K562 (cell line): ENCODE results near the gene FAM50A. TPM values are rescaled to one million over a fixed set of nuclear protein-coding genes. Genes with fewer than 3 reads are reported as not detected.

Experiments
- ATAC-seq: fragments of 200-7000 bp; cut with Tn5 transposase; 3 replicates; pipeline ENCODE4 v1.9.1; 2020; ENCODE audit warnings: moderate library complexity
- BruUV-seq: library from RNA; stranded (reverse); fragments of 400-500 nt; replicated peaks from 2 replicates; lab custom pipeline; 2021; lab: Mats Ljungman, UMichigan
- CTCF ChIA-PET: fragments of 300-600 bp; formaldehyde crosslinking; extraction: SDS; loops from one replicate; lab custom pipeline; 2021; ENCODE audit warnings: low intra/inter-chr PET ratio; lab: Yijun Ruan, JAX
- POLR2A ChIA-PET: fragments of 300-600, 350-650 bp; sonication (Branson Sonifier 250); formaldehyde crosslinking; extraction: SDS; loops from one replicate; lab custom pipeline; 2021; ENCODE audit warnings: antibody characterized with exemption, inconsistent platforms; lab: Yijun Ruan, JAX
- DNase-seq, 4 experiments: peaks; one replicate each; pipeline versions ENCODE4 v3.0.0 to v3.0.0-alpha.2; 2011 to 2018; ENCODE audit warnings: low spot score in 3 of 4, mixed read lengths in 3 of 4; ENCODE audit errors: extremely low read depth in 1 of 4
- FAIRE-seq: peaks from 2 replicates; lab custom pipeline; 2011; peaks lifted over from hg19 to GRCh38; lab: Jason Lieb, UNC
- H2AFZ ChIP-seq: 2 replicates; pipeline ENCODE4 v1.6.0; 2011; ENCODE audit warnings: low read depth, low read length, control low read depth, inconsistent platforms
- H3K27ac ChIP-seq: fragments of 200-600 bp; 3 replicates; pipeline ENCODE4 v1.8.0; 2011; ENCODE audit warnings: low read depth, mild to moderate bottlenecking, control low read depth, inconsistent platforms, low read length, moderate library complexity, mixed read lengths; ENCODE audit errors: extremely low read depth
- H3K27me3 ChIP-seq, 2 experiments: fragments of 300-600 bp in 1 of 2; 2 replicates in 1 of 2; 3 replicates in 1 of 2; pipeline versions ENCODE4 v1.6.0 to v1.8.0; 2011; ENCODE audit warnings: inconsistent platforms in 2 of 2, low read length in 2 of 2, mild to moderate bottlenecking in 1 of 2, mixed read lengths in 1 of 2, moderate library complexity in 1 of 2; ENCODE audit not compliant: control insufficient read depth in 2 of 2, insufficient read depth in 2 of 2
- H3K36me3 ChIP-seq: fragments of 300-600 bp; 3 replicates; pipeline ENCODE4 v1.8.0; 2011; ENCODE audit warnings: mild to moderate bottlenecking, low read length, inconsistent platforms; ENCODE audit not compliant: control insufficient read depth, insufficient read depth
- H3K4me1 ChIP-seq, 2 experiments: fragments of 200-600 bp in 1 of 2; replicated peaks in 1 of 2; 2 replicates in 1 of 2; 3 replicates in 1 of 2; pipeline versions ENCODE4 v1.5.1 to v1.8.0; 2011; ENCODE audit warnings: inconsistent platforms in 2 of 2, low read length in 2 of 2, mild to moderate bottlenecking in 1 of 2, mixed read lengths in 1 of 2, moderate library complexity in 1 of 2; ENCODE audit not compliant: control insufficient read depth in 2 of 2, insufficient read depth in 2 of 2
- H3K4me2 ChIP-seq: 2 replicates; pipeline ENCODE4 v1.6.1; 2011; ENCODE audit warnings: low read length, control low read depth, inconsistent platforms, mixed read lengths; ENCODE audit not compliant: insufficient read depth
- H3K4me3 ChIP-seq: fragments of 200-600 bp; sonication (generic), shearing (Covaris generic); 2 replicates; pipeline ENCODE4 v1.5.1; 2016; ENCODE audit warnings: control low read depth, inconsistent platforms
- H3K79me2 ChIP-seq: fragments of 200-600 bp; 3 replicates; pipeline ENCODE4 v1.8.0; 2011; ENCODE audit warnings: low read length, inconsistent platforms; ENCODE audit not compliant: control insufficient read depth, insufficient read depth
- H3K9ac ChIP-seq, 2 experiments: 2 replicates each; pipeline versions ENCODE4 v1.6.0 to v1.6.1; 2011; ENCODE audit warnings: low read depth in 2 of 2, low read length in 2 of 2, control low read depth in 1 of 2, inconsistent platforms in 1 of 2, mild to moderate bottlenecking in 1 of 2, mixed read lengths in 1 of 2; ENCODE audit not compliant: insufficient read depth in 1 of 2
- H3K9me1 ChIP-seq: one replicate; pipeline ENCODE4 v1.6.0; 2011; ENCODE audit warnings: inconsistent platforms, mild to moderate bottlenecking, low read length, moderate library complexity; ENCODE audit not compliant: control insufficient read depth, insufficient read depth
- H3K9me3 ChIP-seq: replicated peaks from 2 replicates; pipeline ENCODE4 v1.5.1; 2011; ENCODE audit warnings: low read depth, low read length, inconsistent platforms; ENCODE audit not compliant: control insufficient read depth, insufficient read depth
- H4K20me1 ChIP-seq: replicated peaks from 2 replicates; pipeline ENCODE4 v1.6.1; 2011; ENCODE audit warnings: low read length, inconsistent platforms, mixed read lengths; ENCODE audit not compliant: control insufficient read depth, insufficient read depth
- BCL6 ChIP-seq: fragments of 250-450 bp; sonication (Bioruptor Pico); IDR thresholded peaks from 2 replicates; pipeline ENCODE4 v1.4.0; 2020
- EZH2 ChIP-seq: IDR thresholded peaks from 2 replicates; pipeline ENCODE4 v1.6.1; 2012; ENCODE audit warnings: low read depth, mild to moderate bottlenecking, inconsistent platforms, low read length, borderline replicate concordance
- HNRNPH1 ChIP-seq: fragments of 200-400 bp; formaldehyde crosslinking; optimal IDR thresholded peaks from 2 replicates; pipeline ENCODE3; 2017; ENCODE audit warnings: low read depth, mild to moderate bottlenecking, low read length, moderate library complexity
- IRF9 ChIP-seq: fragments of 450-650 bp; IDR thresholded peaks from 2 replicates; pipeline ENCODE4 v1.6.1; 2016; ENCODE audit warnings: missing biosample characterization, missing genetic modification characterization
- MCM7 ChIP-seq, 2 experiments: fragments of 450-650 bp; IDR thresholded peaks; 2 replicates each; pipeline ENCODE4 v1.6.1; 2016 to 2018
- NCOR1 ChIP-seq: fragments of 450-650 bp; IDR thresholded peaks from 2 replicates; pipeline ENCODE4 v1.6.1; 2016; ENCODE audit warnings: mild to moderate bottlenecking, moderate library complexity
- POLR3G ChIP-seq: IDR thresholded peaks from 2 replicates; pipeline ENCODE4 v1.6.1; 2011; ENCODE audit not compliant: insufficient read length, insufficient replicate concordance; ENCODE audit errors: extremely low read depth
- RAD21 ChIP-seq, 2 experiments: fragments of 250-450 bp in 1 of 2; fragments of 450-650 bp in 1 of 2; sonication (Bioruptor Pico) in 1 of 2; formaldehyde crosslinking in 1 of 2; IDR thresholded peaks in 1 of 2; conservative IDR thresholded peaks in 1 of 2; 2 replicates each; pipeline versions ENCODE4 v1.4.0 to v1.8.0; 2020 to 2022; ENCODE audit warnings: mild to moderate bottlenecking in 2 of 2, moderate library complexity in 1 of 2
- SMAD3 ChIP-seq: fragments of 450-650 bp; formaldehyde crosslinking; conservative IDR thresholded peaks from 2 replicates; pipeline ENCODE4 v1.4.0; 2020; ENCODE audit warnings: mild to moderate bottlenecking
- SMARCA4 ChIP-seq: fragments of 450-650 bp; IDR thresholded peaks from 2 replicates; pipeline ENCODE4 v1.6.1; 2016
- SP2 ChIP-seq: IDR thresholded peaks from 2 replicates; pipeline ENCODE4 v1.6.1; 2011; ENCODE audit warnings: mild to moderate bottlenecking, low read depth, low read length, moderate library complexity; ENCODE audit not compliant: poor library complexity, severe bottlenecking; ENCODE audit errors: extremely low read depth
- TBP ChIP-seq: optimal IDR thresholded peaks from 2 replicates; pipeline ENCODE3; 2011; ENCODE audit warnings: low read depth, low read length, improper control_type of control experiment
- THRAP3 ChIP-seq: fragments of 450-650 bp; IDR thresholded peaks from 2 replicates; pipeline ENCODE4 v1.6.1; 2016; ENCODE audit warnings: mild to moderate bottlenecking, inconsistent platforms, borderline replicate concordance
- YY1 ChIP-seq, 3 experiments: IDR thresholded peaks; 2 replicates each; pipeline ENCODE4 v1.6.1; 2011; ENCODE audit warnings: low read length in 2 of 3, mild to moderate bottlenecking in 2 of 3, moderate library complexity in 2 of 3, borderline replicate concordance in 1 of 3, control low read depth in 1 of 3, low read depth in 1 of 3; ENCODE audit not compliant: insufficient read depth in 3 of 3, insufficient replicate concordance in 2 of 3, control insufficient read depth in 1 of 3, insufficient read length in 1 of 3; ENCODE audit errors: extremely low read depth in 1 of 3
- ZNF212 ChIP-seq: fragments of 450-650 bp; formaldehyde crosslinking; IDR thresholded peaks from 2 replicates; pipeline ENCODE4 v1.4.0; 2020; ENCODE audit warnings: mild to moderate bottlenecking
- ZNF280A ChIP-seq: fragments of 450-650 bp; IDR thresholded peaks from 2 replicates; pipeline ENCODE4 v1.6.1; 2018; ENCODE audit warnings: mild to moderate bottlenecking, low read depth; ENCODE audit not compliant: partially characterized antibody
- ZNF75A ChIP-seq: fragments of 450-650 bp; formaldehyde crosslinking; IDR thresholded peaks from 2 replicates; pipeline ENCODE4 v1.4.0; 2020; ENCODE audit warnings: mild to moderate bottlenecking
- WGBS: fragments of 100-300 bp; shearing (Covaris generic); methylation state at CpG from one replicate; pipeline ENCODE4 v1.1.6; 2016; ENCODE audit warnings: low coverage, mixed read lengths; ENCODE audit not compliant: insufficient coverage; ENCODE audit errors: missing lambda C conversion rate; 5-methylcytosine and 5-hydroxymethylcytosine counted together
- in situ Hi-C: fragments of 300-500 bp; cut with MboI; formaldehyde crosslinking; loops from 4 replicates; pipeline ENCODE4 v1.15.0; 2018; ENCODE audit warnings: inconsistent platforms, mixed read lengths
- intact Hi-C: fragments of 100-400 bp; cut with micrococcal nuclease; formaldehyde crosslinking; loops from 2 replicates; pipeline ENCODE4 v1.14.2; 2022
- polyA plus RNA-seq, 8 experiments: library from polyadenylated mRNA; depleted of rRNA in 4 of 8; stranded (reverse) in 5 of 8; unstranded in 3 of 8; fragments of >200 nt; fragmentation: Nextera tagmentation in 2 of 8; fragmentation: Illumina TruSeq in 1 of 8; extraction: Ambion mirVana in 2 of 8; extraction: Trizol in 1 of 8; gene quantifications; 2 replicates each; pipeline versions ENCODE4 v1.2.1 to v1.2.3, GENCODE V29; 2011 to 2014; ENCODE audit warnings: inconsistent platforms in 1 of 8, missing spikeins in 1 of 8
- total RNA-seq, 7 experiments: library from RNA; depleted of rRNA in 6 of 7; stranded (reverse); fragments of >200 nt in 6 of 7; fragmentation: Illumina TruSeq in 2 of 7; extraction: Trizol in 2 of 7; gene quantifications; 2 replicates each; pipeline versions ENCODE4 v1.2.1 to v1.2.3, GENCODE V29; 2011 to 2021; ENCODE audit warnings: low replicate concordance in 1 of 7

Gene FAM50A
- total and polyA plus RNA-seq, 9 of the 15 experiments (the other 6 are each of a cell fraction or from before 2014, with no cell fraction given): 4.4 to 114 (median 67.3) TPM

GRCh38 chrX:154469114-154469513 lies 25.2 kb downstream of the FAM50A start:
- Histone ChIP-seq H3K4me2 (no peak overlapping the region), H3K4me1 (peaks cover 0 to 14% of the 10 kb centered on the region in 2 experiments; a peak in 2 of 5 replicates), H3K4me3 (no peak overlapping the region), H3K9me3 (no peaks in the 10 kb centered on the region), H3K9ac (no peak overlapping the region), H4K20me1 (no peaks in the 10 kb centered on the region), H2AFZ (no peak overlapping the region), H3K79me2 (no peaks in the 10 kb centered on the region), H3K9me1 (no peaks in the 10 kb centered on the region), H3K27ac (no peak overlapping the region), H3K27me3 (no peaks in the 10 kb centered on the region), H3K36me3 (peaks cover 79% of the 10 kb centered on the region; the same call in 2 of the 3 replicates)
- WGBS: 84% methylated on average over 8 of the region's 9 CpGs
- no TSS peak for BruUV-seq
- in situ Hi-C loops (no loop called here), intact Hi-C loops (no loop called here)
- DNase-seq (no peak), FAIRE-seq (no peak), ATAC-seq (no peak)
- POLR2A ChIA-PET: no interaction called here
- CTCF ChIA-PET: no interaction called here
- TF ChIP-seq SP2 (no peak), HNRNPH1 (no peak), EZH2 (no peak), BCL6 (no peak), THRAP3 (no peak), TBP (no peak), SMARCA4 (no peak), IRF9 (tag) (no peak), YY1 (IDR thresholded peaks at IDR 0.05; ENCODE audit: borderline replicate concordance in 1 of 3, control insufficient read depth in 1 of 3, extremely low read depth in 1 of 3, insufficient read depth in 3 of 3, insufficient read length in 1 of 3, insufficient replicate concordance in 2 of 3, low read depth in 1 of 3, low read length in 2 of 3) (no peak), POLR3G (no peak), RAD21 (CRISPR knock-in tag; conservative IDR thresholded peaks at IDR 0.05 in 1 of 2, IDR thresholded peaks at IDR 0.05 in 1 of 2) (no peak), MCM7 (IDR thresholded peaks at IDR 0.05) (no peak), ZNF75A (CRISPR knock-in tag) (no peak), SMAD3 (CRISPR knock-in tag) (no peak), NCOR1 (no peak), ZNF280A (no peak), ZNF212 (CRISPR knock-in tag) (no peak)
